Neural cell (in vitro differentiated cells): ENCODE data around the gene C11orf42. TPM values are rescaled to one million over a fixed set of nuclear protein-coding genes. Genes with fewer than 3 reads are reported as not detected.

Source experiments
- H2AFZ ChIP-seq: fragments of 200-600, 300-800 bp; sonication (generic), shearing (Covaris generic); 2 replicates; pipeline ENCODE4 v1.6.0; 2014; ENCODE audit warnings: low read depth, mild to moderate bottlenecking, antibody characterized with exemption, low read length, moderate library complexity
- H3F3A ChIP-seq: fragments of 200-600 bp; shearing (Covaris generic); 2 replicates; pipeline ENCODE4 v1.6.1; 2016; ENCODE audit warnings: mild to moderate bottlenecking, moderate library complexity, mixed read lengths, antibody characterized with exemption, low read length; ENCODE audit not compliant: insufficient read depth, poor library complexity, severe bottlenecking
- H3K27ac ChIP-seq: fragments of 200-600, 300-800 bp; sonication (generic), shearing (Covaris generic); 2 replicates; pipeline ENCODE4 v1.5.1; 2014; ENCODE audit warnings: mild to moderate bottlenecking, low read length, moderate library complexity
- H3K27me3 ChIP-seq: fragments of 300-800, 200-600 bp; sonication (generic), shearing (Covaris generic); 2 replicates; pipeline ENCODE4 v1.6.0; 2014; ENCODE audit warnings: mild to moderate bottlenecking, low read depth, low read length, moderate library complexity; ENCODE audit not compliant: insufficient read depth
- H3K36me3 ChIP-seq: fragments of 300-800, 200-600 bp; sonication (generic), shearing (Covaris generic); 2 replicates; pipeline ENCODE4 v1.5.1; 2014; ENCODE audit warnings: mild to moderate bottlenecking, antibody characterized with exemption, low read length, moderate library complexity; ENCODE audit not compliant: insufficient read depth
- H3K4me2 ChIP-seq: fragments of 300-800, 200-600 bp; sonication (generic), shearing (Covaris generic); 2 replicates; pipeline ENCODE4 v1.6.0; 2014; ENCODE audit warnings: mild to moderate bottlenecking, low read length
- H3K4me3 ChIP-seq: fragments of 300-800, 200-600 bp; sonication (generic), shearing (Covaris generic); 2 replicates; pipeline ENCODE4 v1.5.1; 2014; ENCODE audit warnings: mild to moderate bottlenecking, low read length, moderate library complexity
- H3K79me2 ChIP-seq: fragments of 200-600 bp; shearing (Covaris generic); replicated peaks from 2 replicates; pipeline ENCODE4 v1.6.0; 2014; ENCODE audit warnings: mild to moderate bottlenecking, low read length, moderate library complexity; ENCODE audit not compliant: insufficient read depth
- H3K9ac ChIP-seq: fragments of 300-800, 200-600 bp; sonication (generic), shearing (Covaris generic); 2 replicates; pipeline ENCODE4 v1.6.1; 2016; ENCODE audit warnings: mild to moderate bottlenecking, low read length, mixed read lengths
- H3K9me2 ChIP-seq: fragments of 200-600 bp; shearing (Covaris generic); 2 replicates; pipeline ENCODE4 v1.6.1; 2016; ENCODE audit warnings: mild to moderate bottlenecking, low read length, mixed read lengths; ENCODE audit not compliant: insufficient read depth
- H3K9me3 ChIP-seq: fragments of 200-600, 300-800 bp; sonication (generic), shearing (Covaris generic); 2 replicates; pipeline ENCODE4 v1.6.1; 2016; ENCODE audit warnings: mild to moderate bottlenecking, mixed run types, low read length, moderate library complexity, mixed read lengths
- H4K20me1 ChIP-seq: fragments of 200-600 bp; shearing (Covaris generic); 2 replicates; pipeline ENCODE4 v1.6.1; 2016; ENCODE audit warnings: mild to moderate bottlenecking, mixed run types; ENCODE audit not compliant: insufficient read depth
- EP300 ChIP-seq: fragments of 450-650 bp; conservative IDR thresholded peaks from 2 replicates; pipeline ENCODE4 v1.6.1; 2014; ENCODE audit warnings: antibody characterized with exemption, mild to moderate bottlenecking, moderate library complexity; ENCODE audit not compliant: poor library complexity, severe bottlenecking
- EZH2 ChIP-seq: fragments of 200-600, 300-800 bp; shearing (Covaris generic), sonication (generic); IDR thresholded peaks from 2 replicates; pipeline ENCODE4 v1.6.1; 2014; ENCODE audit warnings: antibody characterized with exemption, low read length, borderline replicate concordance, mild to moderate bottlenecking; ENCODE audit not compliant: insufficient read depth, poor library complexity, severe bottlenecking
- MXI1 ChIP-seq: fragments of 450-650 bp; conservative IDR thresholded peaks from 2 replicates; pipeline ENCODE4 v1.6.1; 2014; ENCODE audit warnings: antibody characterized with exemption, mild to moderate bottlenecking; ENCODE audit not compliant: poor library complexity, severe bottlenecking
- POLR2AphosphoS5 ChIP-seq: IDR thresholded peaks from 2 replicates; pipeline ENCODE4 v1.6.1; 2012
- RAD21 ChIP-seq: fragments of 450-650 bp; conservative IDR thresholded peaks from 2 replicates; pipeline ENCODE4 v1.6.1; 2014; ENCODE audit warnings: antibody characterized with exemption, mild to moderate bottlenecking, moderate library complexity
- SMC3 ChIP-seq: fragments of 450-650 bp; conservative IDR thresholded peaks from 2 replicates; pipeline ENCODE4 v1.6.1; 2014; ENCODE audit warnings: antibody characterized with exemption, mild to moderate bottlenecking, moderate library complexity; ENCODE audit not compliant: poor library complexity
- TAF1 ChIP-seq: IDR thresholded peaks from 2 replicates; pipeline ENCODE4 v1.6.1; 2012; ENCODE audit warnings: low read depth
- polyA plus RNA-seq: library from polyadenylated mRNA; depleted of rRNA; stranded (reverse); fragments of >200 nt; gene quantifications from 2 replicates; pipeline ENCODE4 v1.2.3, GENCODE V29; 2014
- TF ChIP-seq, protein P1 (sequence below): fragments of 450-650 bp; IDR thresholded peaks from 2 replicates; pipeline ENCODE4 v1.5.1; 2014; ENCODE audit warnings: antibody characterized with exemption, mild to moderate bottlenecking, moderate library complexity; ENCODE audit not compliant: poor library complexity, severe bottlenecking
- TF ChIP-seq, protein P2 (sequence below): IDR thresholded peaks from 2 replicates; pipeline ENCODE4 v1.6.1; 2012; ENCODE audit warnings: borderline replicate concordance

Gene C11orf42
- polyA plus RNA-seq, 1 donor from 2014 or later, result not detected

DNA sequence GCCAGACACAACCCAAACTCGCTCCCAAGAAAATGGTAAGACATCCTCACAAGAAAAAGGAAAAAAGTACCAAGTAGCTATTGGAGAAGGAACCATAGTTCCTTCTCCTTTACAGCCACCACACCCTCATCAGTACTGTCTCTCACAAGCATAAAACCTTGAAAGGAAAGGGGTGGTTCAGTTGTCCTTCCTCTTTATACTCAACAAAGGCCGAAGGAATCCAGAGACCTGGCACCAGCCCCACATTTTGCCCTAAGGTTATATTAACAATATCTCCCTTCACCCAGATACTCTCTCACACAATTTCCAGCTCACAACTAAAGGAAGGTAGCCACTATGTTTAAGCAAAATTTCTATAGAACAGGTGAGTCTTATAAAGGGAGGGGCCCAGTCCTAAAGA, 20.5 kb downstream of the C11orf42 start:
- H3K9me3 ChIP-seq, result no peaks in the 10 kb centered on the region
- peaks cover 11% of the 10 kb centered on the region for H3K36me3 ChIP-seq
- peaks cover 42% of the 10 kb centered on the region for H3K79me2 ChIP-seq
- H3K9me2 ChIP-seq, result no peaks in the 10 kb centered on the region
- no peak overlapping the region for H3K9ac ChIP-seq
- no peaks in the 10 kb centered on the region for H3F3A ChIP-seq
- no peaks in the 10 kb centered on the region for H3K27me3 ChIP-seq
- H3K27ac ChIP-seq, result no peak overlapping the region
- H4K20me1 ChIP-seq, result no peaks in the 10 kb centered on the region
- no peak overlapping the region for H3K4me2 ChIP-seq
- H3K4me3 ChIP-seq, result no peak overlapping the region
- TF ChIP-seq TAF1 (no peak), RAD21 (no peak), MXI1 (no peak), EP300 (no peak), SMC3 (no peak), POLR2AphosphoS5 (no peak), EZH2 (no peak)
- TF ChIP-seq, protein P1, sequence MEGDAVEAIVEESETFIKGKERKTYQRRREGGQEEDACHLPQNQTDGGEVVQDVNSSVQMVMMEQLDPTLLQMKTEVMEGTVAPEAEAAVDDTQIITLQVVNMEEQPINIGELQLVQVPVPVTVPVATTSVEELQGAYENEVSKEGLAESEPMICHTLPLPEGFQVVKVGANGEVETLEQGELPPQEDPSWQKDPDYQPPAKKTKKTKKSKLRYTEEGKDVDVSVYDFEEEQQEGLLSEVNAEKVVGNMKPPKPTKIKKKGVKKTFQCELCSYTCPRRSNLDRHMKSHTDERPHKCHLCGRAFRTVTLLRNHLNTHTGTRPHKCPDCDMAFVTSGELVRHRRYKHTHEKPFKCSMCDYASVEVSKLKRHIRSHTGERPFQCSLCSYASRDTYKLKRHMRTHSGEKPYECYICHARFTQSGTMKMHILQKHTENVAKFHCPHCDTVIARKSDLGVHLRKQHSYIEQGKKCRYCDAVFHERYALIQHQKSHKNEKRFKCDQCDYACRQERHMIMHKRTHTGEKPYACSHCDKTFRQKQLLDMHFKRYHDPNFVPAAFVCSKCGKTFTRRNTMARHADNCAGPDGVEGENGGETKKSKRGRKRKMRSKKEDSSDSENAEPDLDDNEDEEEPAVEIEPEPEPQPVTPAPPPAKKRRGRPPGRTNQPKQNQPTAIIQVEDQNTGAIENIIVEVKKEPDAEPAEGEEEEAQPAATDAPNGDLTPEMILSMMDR, result no peak
- TF ChIP-seq, protein P2, sequence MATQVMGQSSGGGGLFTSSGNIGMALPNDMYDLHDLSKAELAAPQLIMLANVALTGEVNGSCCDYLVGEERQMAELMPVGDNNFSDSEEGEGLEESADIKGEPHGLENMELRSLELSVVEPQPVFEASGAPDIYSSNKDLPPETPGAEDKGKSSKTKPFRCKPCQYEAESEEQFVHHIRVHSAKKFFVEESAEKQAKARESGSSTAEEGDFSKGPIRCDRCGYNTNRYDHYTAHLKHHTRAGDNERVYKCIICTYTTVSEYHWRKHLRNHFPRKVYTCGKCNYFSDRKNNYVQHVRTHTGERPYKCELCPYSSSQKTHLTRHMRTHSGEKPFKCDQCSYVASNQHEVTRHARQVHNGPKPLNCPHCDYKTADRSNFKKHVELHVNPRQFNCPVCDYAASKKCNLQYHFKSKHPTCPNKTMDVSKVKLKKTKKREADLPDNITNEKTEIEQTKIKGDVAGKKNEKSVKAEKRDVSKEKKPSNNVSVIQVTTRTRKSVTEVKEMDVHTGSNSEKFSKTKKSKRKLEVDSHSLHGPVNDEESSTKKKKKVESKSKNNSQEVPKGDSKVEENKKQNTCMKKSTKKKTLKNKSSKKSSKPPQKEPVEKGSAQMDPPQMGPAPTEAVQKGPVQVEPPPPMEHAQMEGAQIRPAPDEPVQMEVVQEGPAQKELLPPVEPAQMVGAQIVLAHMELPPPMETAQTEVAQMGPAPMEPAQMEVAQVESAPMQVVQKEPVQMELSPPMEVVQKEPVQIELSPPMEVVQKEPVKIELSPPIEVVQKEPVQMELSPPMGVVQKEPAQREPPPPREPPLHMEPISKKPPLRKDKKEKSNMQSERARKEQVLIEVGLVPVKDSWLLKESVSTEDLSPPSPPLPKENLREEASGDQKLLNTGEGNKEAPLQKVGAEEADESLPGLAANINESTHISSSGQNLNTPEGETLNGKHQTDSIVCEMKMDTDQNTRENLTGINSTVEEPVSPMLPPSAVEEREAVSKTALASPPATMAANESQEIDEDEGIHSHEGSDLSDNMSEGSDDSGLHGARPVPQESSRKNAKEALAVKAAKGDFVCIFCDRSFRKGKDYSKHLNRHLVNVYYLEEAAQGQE, result no peak
- H2AFZ ChIP-seq, result no peak overlapping the region

DNA sequence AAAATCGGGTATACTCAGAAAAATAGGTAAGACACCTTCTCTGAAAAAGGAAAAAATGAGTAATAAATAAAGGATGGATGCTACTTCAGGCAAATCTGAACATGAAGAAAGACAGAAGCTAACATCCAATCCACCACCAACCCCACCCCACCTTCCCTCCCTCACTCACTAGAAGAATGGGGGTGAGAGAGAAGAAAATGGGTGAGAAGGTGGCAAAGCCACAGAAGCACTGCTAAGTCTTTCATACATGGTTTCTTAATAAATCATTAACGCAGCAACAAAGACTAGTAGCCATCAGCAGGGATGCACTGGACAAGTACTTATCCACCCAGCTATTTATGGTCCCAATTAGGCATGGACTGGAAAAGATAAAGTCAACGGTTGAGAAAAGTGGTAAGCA, 23.2 kb downstream of the C11orf42 start:
- TF ChIP-seq SMC3 (no peak), EP300 (no peak), EZH2 (no peak), POLR2AphosphoS5 (no peak), TAF1 (no peak), RAD21 (no peak), MXI1 (no peak)
- TF ChIP-seq, protein P2, result no peak
- TF ChIP-seq, protein P1, result no peak
- H3K36me3 ChIP-seq, result no peaks in the 10 kb centered on the region

More for the DNA sequence above, 23.2 kb downstream of the C11orf42 start:
- no peak overlapping the region for H2AFZ ChIP-seq
- H3K4me3 ChIP-seq, result no peak overlapping the region
- peaks cover 65% of the 10 kb centered on the region for H3K79me2 ChIP-seq
- H3K9me3 ChIP-seq, result no peaks in the 10 kb centered on the region
- H3K27me3 ChIP-seq, result no peaks in the 10 kb centered on the region
- H3K27ac ChIP-seq, result no peak overlapping the region
- no peak overlapping the region for H3K9ac ChIP-seq
- no peaks in the 10 kb centered on the region for H3F3A ChIP-seq
- no peaks in the 10 kb centered on the region for H3K9me2 ChIP-seq
- H3K4me2 ChIP-seq, result no peak overlapping the region
- no peaks in the 10 kb centered on the region for H4K20me1 ChIP-seq
